Peyer's patch (tissue), 4 donors: ENCODE data around the gene CACHD1.

Experiments
- POLR2A ChIP-seq, 2 donors: fragments of 450-650 bp; IDR thresholded peaks; one replicate each; pipeline ENCODE4 v1.5.1; 2017; ENCODE audit warnings: antibody characterized with exemption in 2 of 2, mild to moderate bottlenecking in 2 of 2, moderate library complexity in 2 of 2
- TF ChIP-seq, protein P1 (sequence below), 6 experiments: fragments of 450-650 bp in 4 of 6; fragments of 200-600 bp in 2 of 6; sonication (generic) in 1 of 6; IDR thresholded peaks; one replicate each; pipeline ENCODE4 v1.5.1; 2017 to 2019; ENCODE audit warnings: antibody characterized with exemption in 6 of 6, mild to moderate bottlenecking in 3 of 6, moderate library complexity in 1 of 6

DNA sequence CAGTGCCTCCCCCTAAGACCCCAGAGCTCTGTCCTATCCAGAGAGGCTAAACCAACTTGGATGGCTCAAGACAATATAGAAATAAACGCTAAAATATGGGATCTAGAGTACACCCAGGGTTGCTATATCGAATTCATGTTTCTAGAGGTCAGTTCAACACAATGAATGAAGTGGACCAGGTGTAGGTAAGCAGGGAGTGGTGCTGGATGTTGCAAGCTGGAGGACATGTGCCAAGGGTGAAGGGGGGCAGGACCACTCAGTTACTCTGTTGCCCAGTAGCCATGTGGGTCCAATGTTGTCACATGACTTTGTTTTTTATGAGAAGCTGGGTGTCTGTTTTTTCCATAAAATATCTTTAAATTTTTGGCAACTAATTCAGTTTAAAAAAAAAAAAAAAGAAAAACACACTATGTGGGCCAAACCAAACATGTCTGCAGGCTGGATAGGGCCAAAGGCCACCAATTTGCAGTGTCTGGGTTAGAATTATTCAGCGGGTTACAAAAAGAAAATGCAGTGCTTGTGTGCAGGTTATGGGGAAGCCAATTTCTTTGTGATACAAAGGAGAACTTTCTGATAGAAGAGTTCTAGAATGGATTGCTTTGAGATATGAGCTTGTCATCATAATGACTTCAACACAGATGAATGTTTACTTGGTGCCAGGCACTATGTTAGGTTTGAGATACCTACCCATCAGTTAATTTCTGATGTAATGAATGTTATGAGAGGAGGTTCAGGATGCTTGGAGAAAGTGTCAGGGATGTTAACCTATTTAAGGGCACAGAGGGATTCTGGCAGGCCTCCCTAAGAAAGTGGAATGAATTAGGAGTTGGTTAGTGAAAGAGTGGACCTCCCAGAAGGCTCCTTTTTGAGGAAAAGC is 8.9 kb downstream of the CACHD1 start:
- TF ChIP-seq, protein P1, sequence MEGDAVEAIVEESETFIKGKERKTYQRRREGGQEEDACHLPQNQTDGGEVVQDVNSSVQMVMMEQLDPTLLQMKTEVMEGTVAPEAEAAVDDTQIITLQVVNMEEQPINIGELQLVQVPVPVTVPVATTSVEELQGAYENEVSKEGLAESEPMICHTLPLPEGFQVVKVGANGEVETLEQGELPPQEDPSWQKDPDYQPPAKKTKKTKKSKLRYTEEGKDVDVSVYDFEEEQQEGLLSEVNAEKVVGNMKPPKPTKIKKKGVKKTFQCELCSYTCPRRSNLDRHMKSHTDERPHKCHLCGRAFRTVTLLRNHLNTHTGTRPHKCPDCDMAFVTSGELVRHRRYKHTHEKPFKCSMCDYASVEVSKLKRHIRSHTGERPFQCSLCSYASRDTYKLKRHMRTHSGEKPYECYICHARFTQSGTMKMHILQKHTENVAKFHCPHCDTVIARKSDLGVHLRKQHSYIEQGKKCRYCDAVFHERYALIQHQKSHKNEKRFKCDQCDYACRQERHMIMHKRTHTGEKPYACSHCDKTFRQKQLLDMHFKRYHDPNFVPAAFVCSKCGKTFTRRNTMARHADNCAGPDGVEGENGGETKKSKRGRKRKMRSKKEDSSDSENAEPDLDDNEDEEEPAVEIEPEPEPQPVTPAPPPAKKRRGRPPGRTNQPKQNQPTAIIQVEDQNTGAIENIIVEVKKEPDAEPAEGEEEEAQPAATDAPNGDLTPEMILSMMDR (IDR thresholded peaks at IDR 0.05) = no peak
- TF ChIP-seq POLR2A (IDR thresholded peaks at IDR 0.05) = no peak
